Measurements from ENCODE around the gene MYOM1.
A peak's percentile ranks its signal among the peaks of the same experiment; 100 is the strongest.

Gene MYOM1

GRCh38 chr18:3175195-3175758 is 44.5 kb downstream of the MYOM1 start:
- Histone ChIP-seq H3K4me1 (ENCODE audit: low read length) (peaks cover 40% of the 10 kb centered on the region), H3K27me3 (ENCODE audit: low read depth, low read length) (no peaks in the 10 kb centered on the region), H3K79me2 (ENCODE audit: low read length) (no peaks in the 10 kb centered on the region), H3K4me3 (ENCODE audit: low read length) (no peak overlapping the region), H3K27ac (ENCODE audit: low read length) (no peak overlapping the region), H3K9ac (ENCODE audit: low read length) (no peak overlapping the region), H2AFZ (ENCODE audit: low read depth, low read length) (no peak overlapping the region), H3K9me3 (ENCODE audit: insufficient read depth, low read length) (no peaks in the 10 kb centered on the region), H3K36me3 (replicated peaks; ENCODE audit: low read depth, low read length) (no peaks in the 10 kb centered on the region), H4K20me1 (ENCODE audit: insufficient read depth, low read length) (no peaks in the 10 kb centered on the region), H3K4me2 (ENCODE audit: low read length) (0 out of 2 replicates have a peak overlapping the region, but pooled peaks have one; percentile 0)
- TF ChIP-seq, protein P1, sequence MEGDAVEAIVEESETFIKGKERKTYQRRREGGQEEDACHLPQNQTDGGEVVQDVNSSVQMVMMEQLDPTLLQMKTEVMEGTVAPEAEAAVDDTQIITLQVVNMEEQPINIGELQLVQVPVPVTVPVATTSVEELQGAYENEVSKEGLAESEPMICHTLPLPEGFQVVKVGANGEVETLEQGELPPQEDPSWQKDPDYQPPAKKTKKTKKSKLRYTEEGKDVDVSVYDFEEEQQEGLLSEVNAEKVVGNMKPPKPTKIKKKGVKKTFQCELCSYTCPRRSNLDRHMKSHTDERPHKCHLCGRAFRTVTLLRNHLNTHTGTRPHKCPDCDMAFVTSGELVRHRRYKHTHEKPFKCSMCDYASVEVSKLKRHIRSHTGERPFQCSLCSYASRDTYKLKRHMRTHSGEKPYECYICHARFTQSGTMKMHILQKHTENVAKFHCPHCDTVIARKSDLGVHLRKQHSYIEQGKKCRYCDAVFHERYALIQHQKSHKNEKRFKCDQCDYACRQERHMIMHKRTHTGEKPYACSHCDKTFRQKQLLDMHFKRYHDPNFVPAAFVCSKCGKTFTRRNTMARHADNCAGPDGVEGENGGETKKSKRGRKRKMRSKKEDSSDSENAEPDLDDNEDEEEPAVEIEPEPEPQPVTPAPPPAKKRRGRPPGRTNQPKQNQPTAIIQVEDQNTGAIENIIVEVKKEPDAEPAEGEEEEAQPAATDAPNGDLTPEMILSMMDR (IDR thresholded peaks at IDR 0.05; ENCODE audit: low read depth, low read length) = no peak
- TF ChIP-seq EZH2phosphoT487 (IDR thresholded peaks at IDR 0.05; ENCODE audit: low read depth) = no peak

GRCh38 chr18:3172097-3172496 is 47.7 kb downstream of the MYOM1 start:
- no peaks in the 10 kb centered on the region for H3K79me2 ChIP-seq (ENCODE audit: low read length)
- TF ChIP-seq EZH2phosphoT487 (IDR thresholded peaks at IDR 0.05; ENCODE audit: low read depth) = no peak
- TF ChIP-seq, protein P1 (IDR thresholded peaks at IDR 0.05; ENCODE audit: low read depth, low read length) = no peak
- peaks cover 13% of the 10 kb centered on the region for H3K4me1 ChIP-seq (ENCODE audit: low read length)
- no peaks in the 10 kb centered on the region for H3K36me3 ChIP-seq (replicated peaks; ENCODE audit: low read depth, low read length)
- no peak overlapping the region; the same call in 1 of the 2 replicates for H3K4me2 ChIP-seq (ENCODE audit: low read length)
- H3K27me3 ChIP-seq (ENCODE audit: low read depth, low read length) = no peaks in the 10 kb centered on the region
- H3K9ac ChIP-seq (ENCODE audit: low read length) = no peak overlapping the region
- no peak overlapping the region for H3K4me3 ChIP-seq (ENCODE audit: low read length)
- no peaks in the 10 kb centered on the region for H4K20me1 ChIP-seq (ENCODE audit: insufficient read depth, low read length)
- H2AFZ ChIP-seq (ENCODE audit: low read depth, low read length) = no peak overlapping the region
- no peaks in the 10 kb centered on the region for H3K9me3 ChIP-seq (ENCODE audit: insufficient read depth, low read length)
- no peak overlapping the region for H3K27ac ChIP-seq (ENCODE audit: low read length)

GRCh38 chr18:3171631-3172030 is 48.1 kb downstream of the MYOM1 start:
- TF ChIP-seq, protein P1 (IDR thresholded peaks at IDR 0.05; ENCODE audit: low read depth, low read length) = no peak
- TF ChIP-seq EZH2phosphoT487 (IDR thresholded peaks at IDR 0.05; ENCODE audit: low read depth) = no peak
- H3K79me2 ChIP-seq (ENCODE audit: low read length) = no peaks in the 10 kb centered on the region
- no peaks in the 10 kb centered on the region for H3K27me3 ChIP-seq (ENCODE audit: low read depth, low read length)
- H3K9ac ChIP-seq (ENCODE audit: low read length) = no peak overlapping the region
- no peaks in the 10 kb centered on the region for H3K9me3 ChIP-seq (ENCODE audit: insufficient read depth, low read length)
- no peak overlapping the region for H3K4me3 ChIP-seq (ENCODE audit: low read length)
- no peak overlapping the region for H3K27ac ChIP-seq (ENCODE audit: low read length)
- no peaks in the 10 kb centered on the region for H4K20me1 ChIP-seq (ENCODE audit: insufficient read depth, low read length)
- no peak overlapping the region for H2AFZ ChIP-seq (ENCODE audit: low read depth, low read length)
- H3K4me2 ChIP-seq (ENCODE audit: low read length) = no peak overlapping the region
- H3K4me1 ChIP-seq (ENCODE audit: low read length) = peaks cover 13% of the 10 kb centered on the region
- H3K36me3 ChIP-seq (replicated peaks; ENCODE audit: low read depth, low read length) = no peaks in the 10 kb centered on the region

DNA sequence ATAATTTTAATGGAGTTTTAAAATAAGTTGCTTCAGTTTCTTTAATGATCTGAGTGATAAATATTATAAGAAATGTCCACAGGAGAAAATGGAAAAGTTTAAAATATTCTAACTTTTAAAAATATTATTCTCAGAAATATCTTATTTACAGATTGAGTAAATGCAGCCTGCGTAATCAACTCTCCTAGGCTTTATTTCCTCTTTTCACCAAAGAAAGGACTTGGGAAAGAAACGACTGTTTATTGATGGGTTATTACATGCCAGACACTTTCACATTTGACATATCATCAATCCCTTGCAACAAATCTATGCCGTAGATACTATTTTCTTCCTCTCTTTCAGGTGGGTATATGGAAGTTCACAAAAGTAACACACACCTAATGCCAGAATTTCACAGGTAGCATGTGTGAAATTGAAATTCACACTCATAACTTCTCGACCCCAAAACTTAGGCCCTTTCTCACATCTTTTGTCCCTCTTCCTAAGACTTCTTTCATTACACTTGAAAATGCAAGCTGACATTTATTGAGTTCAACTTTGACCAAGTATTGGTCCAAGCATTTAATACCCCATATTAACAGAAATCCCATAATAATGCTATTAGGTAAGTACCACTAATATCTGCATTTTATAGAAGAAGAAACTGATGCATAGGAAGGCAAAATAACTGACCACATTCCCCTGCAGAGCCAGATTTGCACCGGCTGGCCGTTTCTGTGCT is 49.2 kb downstream of the MYOM1 start:
- Histone ChIP-seq H3K36me3 (replicated peaks; ENCODE audit: low read depth, low read length) (no peaks in the 10 kb centered on the region), H3K4me2 (ENCODE audit: low read length) (no peak overlapping the region), H3K4me1 (ENCODE audit: low read length) (peaks cover 13% of the 10 kb centered on the region), H3K9me3 (ENCODE audit: insufficient read depth, low read length) (no peaks in the 10 kb centered on the region), H3K79me2 (ENCODE audit: low read length) (no peaks in the 10 kb centered on the region), H2AFZ (ENCODE audit: low read depth, low read length) (no peak overlapping the region), H3K9ac (ENCODE audit: low read length) (no peak overlapping the region), H3K27ac (ENCODE audit: low read length) (no peak overlapping the region), H3K27me3 (ENCODE audit: low read depth, low read length) (no peaks in the 10 kb centered on the region), H3K4me3 (ENCODE audit: low read length) (no peak overlapping the region), H4K20me1 (ENCODE audit: insufficient read depth, low read length) (no peaks in the 10 kb centered on the region)
- no peak for TF ChIP-seq EZH2phosphoT487 (IDR thresholded peaks at IDR 0.05; ENCODE audit: low read depth)
- TF ChIP-seq, protein P1 (IDR thresholded peaks at IDR 0.05; ENCODE audit: low read depth, low read length) = no peak

All from OCI-LY3 (cell line).